Right renal pelvis (tissue), 4 donors: ENCODE results near the gene DIP2A. TPM values are rescaled to one million over a fixed set of nuclear protein-coding genes. Genes with fewer than 3 reads are reported as not detected.
"Not testable (repeated sequence)": the region's sequence is repeated elsewhere in the genome, so short reads cannot be mapped to it uniquely, and the experiment has no call there.

Experiments
- DNase-seq, 4 donors: peaks; one replicate each; pipeline ENCODE4 v3.0.0-alpha.2; 2013; ENCODE audit warnings: low read depth in 4 of 4, low spot score in 3 of 4, missing footprints in 1 of 4
- polyA plus RNA-seq, 4 donors: library from polyadenylated mRNA; unstranded; fragments of 120-200 nt; gene quantifications; one replicate each; pipeline ENCODE4 v1.2.1, GENCODE V29; 2013; ENCODE audit not compliant: insufficient read length in 4 of 4

Gene DIP2A
- polyA plus RNA-seq, 4 donors: 27.1 to 37.5 (median 28.8) TPM

DNA sequence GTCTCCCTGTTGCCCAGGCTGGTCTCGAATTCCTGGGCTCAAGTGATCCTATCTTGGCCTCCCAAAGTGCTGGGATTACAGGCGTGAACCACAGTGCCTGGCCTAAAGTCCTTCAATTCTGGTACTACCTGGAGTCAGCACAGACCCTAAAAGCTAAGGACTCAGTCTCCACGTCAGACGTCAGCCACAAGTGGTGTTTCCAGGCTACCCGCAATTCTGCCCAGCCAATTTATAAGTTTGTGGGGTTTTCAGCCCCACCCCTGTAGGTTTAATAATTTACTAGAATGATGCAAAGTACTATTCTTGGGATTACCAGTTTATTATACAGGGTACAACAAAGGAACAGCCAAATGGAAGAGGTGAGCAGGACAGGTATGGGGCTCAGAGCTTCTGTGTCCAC lies 10.6 kb upstream of the DIP2A start:
- DNase-seq: no peak

DNA sequence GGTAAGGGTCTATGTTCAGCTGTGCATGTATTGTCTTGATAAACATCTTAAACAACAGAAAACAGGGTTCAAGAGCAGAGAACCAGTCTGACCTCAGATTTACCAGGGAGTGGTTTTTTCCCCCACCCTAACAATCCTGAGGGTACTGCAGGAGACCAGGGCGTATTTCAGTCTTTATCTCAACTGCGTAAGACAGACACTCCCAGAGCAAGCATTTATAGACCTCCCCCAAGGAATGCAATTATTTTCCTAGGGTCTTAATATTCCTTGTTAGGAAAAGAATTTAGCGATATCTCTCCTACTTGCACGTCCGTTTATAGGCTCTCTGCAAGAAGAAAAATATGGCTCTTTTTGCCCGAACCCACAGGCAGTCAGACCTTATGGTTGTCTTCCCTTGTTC lies 9.8 kb upstream of the DIP2A start:
- not testable (repeated sequence) for DNase-seq

DNA sequence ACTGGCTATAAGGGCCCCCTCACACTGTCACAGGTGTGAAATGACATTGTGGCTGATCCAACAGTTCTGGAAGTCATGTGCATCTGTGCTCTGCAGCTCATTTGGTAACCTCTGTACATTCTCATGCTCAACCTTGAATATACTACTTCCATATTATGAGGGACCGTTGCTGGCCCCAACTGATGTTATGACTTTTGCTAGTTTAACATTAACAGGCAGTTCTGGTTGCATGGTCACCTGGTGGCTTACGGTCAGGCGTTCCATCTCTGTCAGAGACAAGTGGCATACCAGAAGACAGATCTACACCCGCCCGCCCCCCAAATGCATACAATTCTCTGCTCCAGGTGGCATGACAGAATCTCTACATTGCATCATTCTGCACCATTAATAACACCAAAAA lies 6.0 kb upstream of the DIP2A start:
- no peak for DNase-seq

DNA sequence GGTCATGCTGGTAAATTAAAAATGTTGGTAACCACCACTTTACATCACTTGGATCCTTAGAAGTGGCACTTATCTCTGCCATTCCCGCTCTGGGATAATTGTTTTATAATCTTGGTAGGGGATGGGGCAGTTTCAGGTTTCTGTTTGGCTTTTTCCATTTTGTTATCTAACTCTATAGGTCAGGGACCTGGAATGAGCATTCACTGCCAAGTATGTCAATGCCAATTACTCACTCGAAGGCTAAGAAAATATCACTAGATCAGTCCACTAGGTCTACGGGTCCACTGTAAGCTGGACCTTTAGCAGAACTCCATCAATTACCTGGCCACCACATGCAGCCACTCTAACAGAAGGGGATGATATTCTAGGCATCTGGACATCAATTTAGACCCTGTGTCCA lies 4.5 kb upstream of the DIP2A start:
- DNase-seq: no peak

- no peak for DNase-seq
These were observed 3.9 kb upstream of the DIP2A start for GRCh38 chr21:46454634-46455390.

DNA sequence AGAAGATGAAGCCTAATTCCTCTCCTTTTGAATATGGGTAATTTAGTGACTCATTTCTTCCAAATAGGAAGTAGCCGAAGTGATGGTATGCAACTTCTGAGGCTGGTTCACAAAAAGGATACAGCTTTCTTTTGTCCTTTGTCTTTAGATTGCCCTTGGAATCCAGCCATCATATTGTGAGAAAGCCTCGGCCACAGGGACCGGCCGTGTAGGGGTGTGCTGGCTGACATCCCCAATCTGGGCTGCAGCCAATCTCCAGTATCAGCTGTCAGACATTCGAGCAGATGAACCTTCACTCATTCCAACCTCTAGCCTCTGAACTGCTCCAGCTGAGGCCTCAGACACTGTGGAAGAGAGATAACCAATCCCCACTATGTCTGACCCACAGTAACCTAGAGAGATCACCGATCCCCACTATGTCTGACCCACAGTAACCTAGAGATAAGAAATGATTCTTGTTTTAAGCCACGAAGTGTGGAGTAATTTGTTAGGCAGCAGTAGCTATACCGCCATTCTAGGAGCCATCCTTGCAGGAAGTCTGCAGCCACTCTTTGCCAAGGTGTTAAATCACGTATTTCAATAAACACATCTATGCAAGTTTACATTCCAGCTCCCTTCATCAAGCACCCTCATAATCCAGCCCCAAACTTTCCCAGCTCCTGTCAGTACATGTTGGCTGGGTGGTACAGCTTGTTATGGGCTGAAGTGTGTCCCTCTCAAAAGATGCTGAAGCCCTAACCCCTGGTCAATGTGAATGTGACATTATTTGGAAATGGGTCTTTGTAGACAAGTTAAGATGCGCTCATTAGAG lies 2.9 kb upstream of the DIP2A start:
- DNase-seq: no peak

DNA sequence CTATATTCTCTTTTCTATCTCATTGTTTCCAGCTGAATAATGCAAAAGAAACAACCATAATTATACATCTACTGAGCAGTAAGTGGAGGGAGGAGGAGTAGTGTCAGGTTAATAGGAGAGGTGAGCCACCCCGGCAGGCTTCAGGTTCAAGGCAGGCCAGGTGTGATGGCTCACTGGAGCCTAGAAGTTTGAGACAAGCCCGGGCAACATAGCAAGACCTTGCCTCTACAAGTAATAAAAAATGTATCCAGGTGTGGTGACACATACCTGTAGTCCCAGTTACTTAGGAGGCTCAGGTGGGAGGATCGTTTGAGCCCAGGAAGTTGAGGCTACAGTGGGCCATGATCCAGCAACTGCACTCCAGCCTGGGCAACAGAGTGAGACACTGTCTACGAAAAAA lies 1.9 kb upstream of the DIP2A start:
- DNase-seq: no peak

DNA sequence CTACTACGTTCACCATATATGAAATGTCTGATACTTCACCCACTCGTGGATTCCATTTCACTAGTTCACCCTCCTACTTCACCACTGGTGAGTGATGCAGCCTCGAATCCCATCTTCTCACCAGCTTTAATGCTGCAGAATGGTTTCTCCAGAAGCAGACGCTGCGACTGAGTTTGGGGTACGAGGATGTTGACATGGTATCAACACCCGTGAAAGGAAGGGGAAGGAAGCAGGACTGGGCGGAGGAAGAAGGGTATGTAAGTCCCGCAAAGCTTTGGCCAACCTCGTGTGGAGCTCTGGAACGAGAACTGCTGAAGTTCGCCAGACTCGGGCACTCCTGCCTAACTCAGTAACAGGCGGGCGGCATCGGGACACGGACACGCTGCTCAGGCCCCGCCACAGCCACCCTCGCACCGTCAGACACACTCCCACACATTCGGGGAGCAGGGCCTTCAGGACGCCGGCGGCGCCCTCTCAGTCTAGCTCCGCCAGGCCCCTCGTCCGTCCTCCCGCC lies 833 bp upstream of the DIP2A start:
- DNase-seq: no peak

GRCh38 chr21:46459024-46459355 lies 299 bp downstream of the DIP2A start:
- no peak for DNase-seq

GRCh38 chr21:46459356-46460112 lies 843 bp downstream of the DIP2A start:
- no peak for DNase-seq

DNA sequence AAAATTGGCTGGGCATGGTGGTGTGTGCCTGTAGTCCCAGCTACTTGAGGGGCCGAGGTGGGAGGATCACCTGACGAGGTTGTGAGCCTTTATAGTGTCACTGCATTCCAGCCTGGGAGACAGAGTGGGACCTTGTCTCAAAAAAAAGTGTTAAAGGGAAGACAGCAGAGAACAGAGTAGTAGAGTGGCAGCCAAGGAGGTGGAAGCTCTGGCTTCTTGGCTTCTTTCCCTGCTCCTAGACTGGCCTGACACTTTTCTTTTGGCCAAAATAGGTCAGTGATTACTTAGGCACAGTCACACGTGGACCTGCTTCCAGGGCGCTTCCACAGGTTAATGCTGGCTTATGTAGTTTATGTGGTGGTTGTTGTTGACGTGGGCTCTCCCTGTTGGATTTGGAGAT lies 3.2 kb downstream of the DIP2A start:
- DNase-seq: no peak

- DNase-seq: not testable (repeated sequence)
These were observed 6.5 kb downstream of the DIP2A start for GRCh38 chr21:46465153-46465552.

DNA sequence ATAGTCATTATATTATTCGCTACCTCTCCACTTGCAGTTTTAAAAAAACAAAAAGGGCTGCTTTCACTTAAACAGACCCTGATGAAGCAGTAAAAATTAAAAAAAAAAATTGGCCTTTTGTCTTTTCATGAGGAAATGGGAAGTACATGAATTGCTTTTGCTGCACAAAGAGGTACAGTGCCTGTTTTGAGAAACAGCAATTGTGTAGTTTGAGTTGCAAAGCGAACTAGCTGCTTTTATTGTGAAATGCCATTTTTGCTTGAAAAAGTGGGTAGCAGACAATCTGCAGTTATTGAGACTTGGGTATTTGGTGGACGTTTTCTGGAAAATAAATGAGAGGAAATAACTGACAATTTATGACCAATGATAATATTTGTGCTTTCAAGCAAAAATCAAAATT lies 7.0 kb downstream of the DIP2A start:
- no peak for DNase-seq

DNA sequence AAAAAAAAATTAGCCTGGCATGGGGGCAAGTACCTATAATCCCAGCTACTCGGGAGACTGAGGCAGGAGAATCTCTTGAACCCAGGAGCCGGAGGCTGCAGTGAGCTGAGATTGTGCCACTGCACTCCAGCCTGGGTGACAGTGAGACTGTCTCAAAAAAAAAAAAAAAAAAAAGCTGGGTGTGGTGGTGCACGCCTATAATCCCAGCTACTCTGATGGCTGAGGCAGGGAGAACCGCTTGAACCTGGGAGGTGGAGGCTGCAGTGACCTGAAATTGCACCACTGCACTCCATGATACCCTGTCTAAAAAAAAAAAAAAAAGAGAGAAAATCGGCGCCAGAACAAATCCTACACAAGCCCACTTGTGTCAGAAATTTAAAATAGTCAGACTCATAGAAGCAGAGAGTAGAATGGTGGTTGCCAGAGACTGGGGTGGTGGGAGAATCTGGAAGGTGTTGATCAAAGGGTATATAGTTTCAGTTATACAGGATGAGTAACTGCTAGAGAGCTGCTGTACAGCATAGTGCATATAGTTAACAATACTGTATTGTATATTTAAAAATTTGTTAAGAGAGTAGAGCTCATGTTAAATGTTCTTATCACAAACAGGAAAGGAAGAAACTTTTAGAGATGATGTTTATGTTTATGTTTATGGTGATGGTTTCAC lies 9.6 kb downstream of the DIP2A start:
- no peak for DNase-seq

- no peak for DNase-seq
These were observed 10.6 kb downstream of the DIP2A start for GRCh38 chr21:46469275-46469674.

- DNase-seq: no peak
These were observed 12.8 kb downstream of the DIP2A start for GRCh38 chr21:46471514-46471913.

GRCh38 chr21:46472246-46472645 lies 13.6 kb downstream of the DIP2A start:
- no peak for DNase-seq

GRCh38 chr21:46474382-46474781 lies 15.7 kb downstream of the DIP2A start:
- no peak for DNase-seq

DNA sequence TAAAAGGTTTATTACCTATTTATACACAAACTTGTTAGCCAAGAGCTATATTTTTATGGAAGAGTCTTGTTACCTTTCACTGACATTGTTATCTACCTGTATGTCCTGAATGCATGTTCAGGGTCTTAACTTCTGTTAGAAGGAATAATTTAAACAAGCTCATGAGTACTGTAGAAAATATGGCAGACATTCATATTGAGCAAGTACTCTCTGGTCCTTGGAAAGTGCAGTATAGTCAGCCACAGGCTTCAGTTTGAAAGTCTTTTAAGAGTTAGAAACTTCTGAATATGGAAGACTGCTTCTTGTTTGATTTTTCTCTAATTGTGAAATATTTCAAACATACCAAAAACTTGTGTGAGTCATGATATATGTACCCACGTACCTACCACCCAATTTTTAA lies 16.6 kb downstream of the DIP2A start:
- no peak for DNase-seq

GRCh38 chr21:46477765-46478164 lies 19.1 kb downstream of the DIP2A start:
- no peak for DNase-seq

DNA sequence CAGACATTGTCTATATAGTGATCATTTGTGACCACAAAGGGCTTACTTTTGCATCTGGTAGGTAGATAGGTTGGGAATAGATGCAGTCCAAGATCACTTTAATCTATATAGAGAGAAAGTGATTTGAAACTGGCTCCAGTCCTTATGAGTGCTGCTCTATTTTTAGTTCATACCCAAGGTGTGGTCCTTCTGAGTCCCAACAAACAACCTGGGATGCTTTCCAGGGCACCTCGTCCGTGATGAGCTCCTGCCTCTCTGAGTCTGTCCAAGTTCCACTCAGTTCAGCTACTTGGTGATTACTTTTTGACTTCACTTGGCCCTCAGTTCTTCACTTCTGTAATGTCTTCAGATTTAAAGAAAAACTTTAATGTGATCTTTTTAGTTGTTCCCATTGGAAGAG lies 20.2 kb downstream of the DIP2A start:
- DNase-seq: no peak
